ENCODE measurements around the gene PAK4.

GRCh38 chr19:39165857-39166256 lies 40.3 kb downstream of the PAK4 start:
- no peak for TF ChIP-seq CTCF (conservative IDR thresholded peaks at IDR 0.05; ENCODE audit: low read depth, low read length)
- TF ChIP-seq EZH2 (IDR thresholded peaks at IDR 0.05; ENCODE audit: borderline replicate concordance, low read depth, low read length, poor library complexity, severe bottlenecking), result no peak

Data from A673 (cell line).